DOHH2 (cell line): ENCODE results near the gene PMF1.

Source experiments
- EZH2phosphoT487 ChIP-seq: fragments of 200-600 bp; sonication (generic); IDR thresholded peaks from 2 replicates; pipeline ENCODE4 v1.6.1; 2017; ENCODE audit warnings: borderline replicate concordance, mild to moderate bottlenecking, antibody characterized with exemption, low read length, moderate library complexity, mixed read lengths
- TF ChIP-seq, protein P1 (sequence below): fragments of 200-600 bp; sonication (generic); IDR thresholded peaks from one replicate; pipeline ENCODE4 v1.5.1; 2014; ENCODE audit warnings: antibody characterized with exemption, mild to moderate bottlenecking, low read depth, low read length; ENCODE audit not compliant: poor library complexity, severe bottlenecking

- TF ChIP-seq, protein P1, sequence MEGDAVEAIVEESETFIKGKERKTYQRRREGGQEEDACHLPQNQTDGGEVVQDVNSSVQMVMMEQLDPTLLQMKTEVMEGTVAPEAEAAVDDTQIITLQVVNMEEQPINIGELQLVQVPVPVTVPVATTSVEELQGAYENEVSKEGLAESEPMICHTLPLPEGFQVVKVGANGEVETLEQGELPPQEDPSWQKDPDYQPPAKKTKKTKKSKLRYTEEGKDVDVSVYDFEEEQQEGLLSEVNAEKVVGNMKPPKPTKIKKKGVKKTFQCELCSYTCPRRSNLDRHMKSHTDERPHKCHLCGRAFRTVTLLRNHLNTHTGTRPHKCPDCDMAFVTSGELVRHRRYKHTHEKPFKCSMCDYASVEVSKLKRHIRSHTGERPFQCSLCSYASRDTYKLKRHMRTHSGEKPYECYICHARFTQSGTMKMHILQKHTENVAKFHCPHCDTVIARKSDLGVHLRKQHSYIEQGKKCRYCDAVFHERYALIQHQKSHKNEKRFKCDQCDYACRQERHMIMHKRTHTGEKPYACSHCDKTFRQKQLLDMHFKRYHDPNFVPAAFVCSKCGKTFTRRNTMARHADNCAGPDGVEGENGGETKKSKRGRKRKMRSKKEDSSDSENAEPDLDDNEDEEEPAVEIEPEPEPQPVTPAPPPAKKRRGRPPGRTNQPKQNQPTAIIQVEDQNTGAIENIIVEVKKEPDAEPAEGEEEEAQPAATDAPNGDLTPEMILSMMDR = no peak
- no peak for TF ChIP-seq EZH2phosphoT487
Measured at GRCh38 chr1:156221986-156222692, 9.3 kb downstream of the PMF1 start.
